Uterus (tissue), 4 donors: ENCODE results near the gene TTC17. TPM values are rescaled to one million over a fixed set of nuclear protein-coding genes. Genes with fewer than 3 reads are reported as not detected.

Experiments
- DNase-seq, 2 donors: peaks; one replicate each; pipeline ENCODE4 v3.0.0-alpha.2; 2019 to 2020
- H3K27ac ChIP-seq, 2 donors: fragments of 200-600 bp; sonication (generic); 1 replicate in 1 of 2; 2 replicates in 1 of 2; pipeline ENCODE4 v1.5.1; 2016 to 2018
- H3K27me3 ChIP-seq, 2 donors: fragments of 200-600 bp; sonication (generic); one replicate each; pipeline ENCODE4 v1.5.1; 2018 to 2019; ENCODE audit warnings: control low read depth in 1 of 2
- H3K36me3 ChIP-seq, 2 donors: fragments of 200-600 bp; sonication (generic); one replicate each; pipeline ENCODE4 v1.5.1; 2019; ENCODE audit warnings: control low read depth in 1 of 2
- H3K4me1 ChIP-seq, 2 donors: fragments of 200-600 bp; sonication (generic); one replicate each; pipeline ENCODE4 v1.5.1; 2018 to 2019; ENCODE audit warnings: control low read depth in 1 of 2
- H3K4me3 ChIP-seq, 2 donors: fragments of 200-600 bp; sonication (generic); 1 replicate in 1 of 2; 2 replicates in 1 of 2; pipeline ENCODE4 v1.5.1; 2018 to 2019; ENCODE audit warnings: mild to moderate bottlenecking in 1 of 2
- H3K9me3 ChIP-seq, 2 donors: fragments of 200-600 bp; sonication (generic); one replicate each; pipeline ENCODE4 v1.5.1; 2019; ENCODE audit warnings: control low read depth in 1 of 2
- CTCF ChIP-seq, 4 experiments: fragments of 200-600 bp in 2 of 4; fragments of 450-650 bp in 2 of 4; sonication (generic) in 2 of 4; IDR thresholded peaks; one replicate each; pipeline ENCODE4 v1.5.1; 2016 to 2019; ENCODE audit warnings: antibody characterized with exemption in 4 of 4, mild to moderate bottlenecking in 2 of 4, moderate library complexity in 1 of 4
- POLR2A ChIP-seq, 2 donors: fragments of 450-650 bp; IDR thresholded peaks; one replicate each; pipeline ENCODE4 v1.6.1; 2016; ENCODE audit warnings: antibody characterized with exemption in 2 of 2, mild to moderate bottlenecking in 1 of 2, moderate library complexity in 1 of 2
- intact Hi-C: fragments of 100-400 bp; cut with DNase I; formaldehyde crosslinking; loops from one replicate; pipeline ENCODE4 v1.15.1; 2023; ENCODE audit warnings: low total_unique reads
- small RNA-seq: library from RNA; depleted of rRNA; stranded (forward); fragments of <200 nt; gene quantifications from one replicate; pipeline ENCODE3, GENCODE V24; 2016
- total RNA-seq, 4 donors: library from RNA; depleted of rRNA in 3 of 4; stranded (reverse); fragments of >200 nt in 3 of 4; gene quantifications; one replicate each; pipeline versions ENCODE4 v1.1.0 to v1.2.4, GENCODE V29; 2014 to 2023
- donor health status: DM: yes; HTN: yes; CAD: no.

The TTC17 gene
- total RNA-seq, 4 donors from 2014 or later: 94.7 to 182 (median 126) TPM

- DNase-seq: no peak
- intact Hi-C loops: no loop called here
- no peaks in the 10 kb centered on the region for H3K9me3 ChIP-seq
- H3K4me3 ChIP-seq: no peak overlapping the region
- H3K27me3 ChIP-seq: peaks cover 0 to 5% of the 10 kb centered on the region in 2 donors
- no peak overlapping the region for H3K27ac ChIP-seq
- TF ChIP-seq POLR2A (IDR thresholded peaks at IDR 0.05): no peak
- no peak for TF ChIP-seq CTCF (IDR thresholded peaks at IDR 0.05)
- no peaks in the 10 kb centered on the region for H3K4me1 ChIP-seq
- H3K36me3 ChIP-seq: no peaks in the 10 kb centered on the region
These were observed 184.3 kb downstream of the TTC17 start for GRCh38 chr11:43542750-43543712.

Small RNA genes within 50 kb of the gene (small RNA-seq; reads per million reads assigned to genes)
- not detected for gene RF00019
- gene RN7SKP287: not detected

Other genes starting within 250 kb of the TTC17 start
- 100 to 1,000 TPM in 1 of 4 donors, 10 to 100 TPM in 3; 45.6 to 122 (median 74.3) TPM for gene API5, start 46.9 kb upstream of the TTC17 start, total RNA-seq